Thymus (tissue), 11 donors: ENCODE results near the gene CIB4. TPM values are rescaled to one million over a fixed set of nuclear protein-coding genes. Genes with fewer than 3 reads are reported as not detected.

ENCODE experiments used
- DNase-seq, 9 donors: peaks; one replicate each; pipeline ENCODE4 v3.0.0-alpha.2; 2013; ENCODE audit warnings: low spot score in 9 of 9, low read depth in 6 of 9, missing footprints in 1 of 9
- H3K27ac ChIP-seq, 2 donors: one replicate each; pipeline ENCODE4 v1.5.1; 2013; ENCODE audit warnings: control low read depth in 1 of 2, low read depth in 1 of 2, low read length in 1 of 2, mild to moderate bottlenecking in 1 of 2, moderate library complexity in 1 of 2
- H3K27me3 ChIP-seq, 2 donors: one replicate each; pipeline ENCODE4 v1.5.1; 2013; ENCODE audit warnings: low read length in 1 of 2; ENCODE audit not compliant: control insufficient read depth in 2 of 2, insufficient read depth in 1 of 2
- H3K36me3 ChIP-seq, 2 donors: one replicate each; pipeline ENCODE4 v1.5.1; 2013; ENCODE audit warnings: low read length in 1 of 2, mild to moderate bottlenecking in 1 of 2, moderate library complexity in 1 of 2; ENCODE audit not compliant: control insufficient read depth in 2 of 2, insufficient read depth in 2 of 2
- H3K4me1 ChIP-seq, 2 donors: one replicate each; pipeline ENCODE4 v1.5.1; 2013; ENCODE audit warnings: low read length in 2 of 2; ENCODE audit not compliant: control insufficient read depth in 2 of 2, insufficient read depth in 2 of 2
- H3K4me3 ChIP-seq, 2 donors: one replicate each; pipeline ENCODE4 v1.5.1; 2013; ENCODE audit warnings: low read length in 2 of 2, control low read depth in 1 of 2, mild to moderate bottlenecking in 1 of 2
- H3K9me3 ChIP-seq, 2 donors: one replicate each; pipeline ENCODE4 v1.5.1; 2013; ENCODE audit warnings: low read length in 1 of 2, mild to moderate bottlenecking in 1 of 2; ENCODE audit not compliant: control insufficient read depth in 2 of 2, insufficient read depth in 1 of 2
- WGBS: extraction: QIAGEN DNeasy Blood & Tissue Kit; methylation state at CpG from one replicate; pipeline ENCODE4 v1.1.7; 2013; 5-methylcytosine and 5-hydroxymethylcytosine counted together
- polyA plus RNA-seq: library from polyadenylated mRNA; stranded (reverse); fragments of 200-250 nt; gene quantifications from one replicate; pipeline ENCODE4 v1.2.3, GENCODE V29; 2013
- total RNA-seq: library from RNA; stranded (reverse); fragments of 120-200 nt; gene quantifications from one replicate; pipeline ENCODE4 v1.2.4, GENCODE V29; 2013
- donor health status: healthy.

Gene CIB4
- total and polyA plus RNA-seq, 2 donors, result 0.19 TPM; not detected in 1

DNA sequence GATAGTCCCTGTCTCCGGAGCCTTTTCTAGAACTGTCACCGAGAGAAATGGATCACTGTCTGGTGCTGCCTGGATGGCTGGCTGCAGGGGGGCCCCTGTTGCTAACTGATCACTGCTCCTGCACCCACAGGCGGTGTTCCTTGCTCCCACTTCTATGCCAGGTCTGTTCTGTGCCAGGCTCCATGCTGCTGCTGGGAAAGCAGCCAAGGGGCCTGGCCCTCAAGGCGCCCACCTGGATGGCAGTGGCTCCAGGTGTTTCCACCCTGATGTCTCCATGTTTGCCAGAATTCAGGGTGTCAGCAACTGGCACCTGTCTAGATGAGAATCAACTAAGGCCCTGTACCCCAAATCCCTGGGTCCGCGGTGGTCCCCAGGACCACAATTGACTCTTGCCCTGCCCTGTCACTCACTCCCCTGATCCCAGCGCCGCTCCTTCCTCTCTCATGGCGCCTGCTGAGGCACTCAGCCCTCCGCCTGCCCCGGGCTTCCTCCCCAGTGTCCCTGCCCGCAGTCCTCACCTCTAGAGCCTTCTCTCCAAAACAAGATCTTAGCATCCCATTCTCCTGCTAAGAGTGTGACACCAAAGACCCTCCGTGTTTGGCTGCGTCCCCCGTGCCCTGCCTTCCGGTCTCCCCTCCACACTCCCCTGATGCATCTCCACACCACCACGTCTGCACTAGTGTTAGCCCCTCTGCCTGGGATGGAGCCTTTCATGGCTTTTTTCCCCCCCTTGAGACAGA, 90.7 kb downstream of the CIB4 start:
- Histone ChIP-seq H3K27me3 (peaks cover 0 to 24% of the 10 kb centered on the region in 2 donors), H3K36me3 (no peaks in the 10 kb centered on the region), H3K9me3 (no peaks in the 10 kb centered on the region), H3K4me1 (no peaks in the 10 kb centered on the region), H3K4me3 (no peak overlapping the region), H3K27ac (no peak overlapping the region)
- 91% methylated on average over 17 of the region's 17 CpGs for WGBS
- no peak for DNase-seq

DNA sequence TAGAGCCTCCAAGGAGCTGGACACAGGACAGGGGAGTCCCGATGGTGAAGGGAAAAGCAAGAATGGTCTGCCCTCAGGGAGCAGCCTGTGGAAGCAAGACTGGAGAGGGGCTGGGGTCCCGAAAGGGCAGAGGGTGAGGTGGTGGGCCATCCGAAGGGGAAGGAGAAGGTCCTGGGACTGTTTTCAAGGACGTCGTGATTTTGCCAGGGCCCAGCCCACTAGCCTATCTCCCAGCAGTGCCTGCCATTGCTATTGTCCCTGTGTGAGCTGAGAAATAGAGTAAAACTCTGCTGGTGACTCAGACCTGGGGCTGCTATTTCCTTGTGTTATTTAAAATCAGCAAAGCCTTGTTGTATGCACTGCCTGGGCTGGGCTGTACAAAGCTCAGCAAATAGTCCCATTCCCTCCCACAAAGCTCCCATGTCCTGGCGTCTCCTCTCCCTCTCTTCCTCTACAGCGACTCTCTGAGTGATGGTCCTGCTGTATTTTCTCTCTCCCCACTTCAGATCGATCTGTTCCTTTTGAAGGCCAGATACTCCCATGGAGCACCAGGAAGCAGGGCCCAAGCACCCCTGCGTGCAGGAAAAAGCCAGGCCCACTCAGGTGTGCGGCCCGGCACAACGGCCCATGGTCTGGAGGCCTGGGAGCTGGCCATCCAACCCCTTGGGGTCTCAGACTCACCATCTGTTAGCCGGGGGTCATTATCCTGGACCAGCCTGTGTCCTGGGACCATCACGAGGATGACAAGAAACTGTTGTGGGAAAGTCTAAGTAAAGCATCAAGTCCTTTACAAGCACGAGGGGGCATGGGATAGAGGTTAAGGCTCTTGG, 98.3 kb downstream of the CIB4 start:
- H3K9me3 ChIP-seq, result no peaks in the 10 kb centered on the region
- 90% methylated on average over 15 of the region's 15 CpGs for WGBS
- no peaks in the 10 kb centered on the region for H3K36me3 ChIP-seq
- H3K4me1 ChIP-seq, result no peaks in the 10 kb centered on the region
- no peak overlapping the region for H3K4me3 ChIP-seq
- H3K27me3 ChIP-seq, result peaks cover 0 to 23% of the 10 kb centered on the region in 2 donors
- no peak overlapping the region for H3K27ac ChIP-seq
- DNase-seq, result no peak

DNA sequence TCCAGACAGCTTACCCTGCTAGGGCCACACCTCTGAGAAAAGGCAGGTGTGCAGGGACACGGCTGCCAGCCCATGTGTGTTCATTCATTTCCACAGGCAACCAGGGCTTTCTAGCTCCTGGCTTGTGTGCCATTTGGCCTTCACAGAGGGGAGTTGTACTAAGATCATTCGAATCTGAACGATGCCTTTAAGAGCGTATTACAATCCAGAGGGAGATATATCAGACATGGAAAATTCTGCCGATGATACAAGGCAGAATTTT, 99.0 kb downstream of the CIB4 start:
- Histone ChIP-seq H3K36me3 (no peaks in the 10 kb centered on the region), H3K27ac (no peak overlapping the region), H3K4me1 (no peaks in the 10 kb centered on the region), H3K27me3 (peaks cover 0 to 20% of the 10 kb centered on the region in 2 donors), H3K4me3 (no peak overlapping the region), H3K9me3 (no peaks in the 10 kb centered on the region)
- WGBS, result 90% methylated on average over 5 of the region's 5 CpGs
- no peak for DNase-seq

DNA sequence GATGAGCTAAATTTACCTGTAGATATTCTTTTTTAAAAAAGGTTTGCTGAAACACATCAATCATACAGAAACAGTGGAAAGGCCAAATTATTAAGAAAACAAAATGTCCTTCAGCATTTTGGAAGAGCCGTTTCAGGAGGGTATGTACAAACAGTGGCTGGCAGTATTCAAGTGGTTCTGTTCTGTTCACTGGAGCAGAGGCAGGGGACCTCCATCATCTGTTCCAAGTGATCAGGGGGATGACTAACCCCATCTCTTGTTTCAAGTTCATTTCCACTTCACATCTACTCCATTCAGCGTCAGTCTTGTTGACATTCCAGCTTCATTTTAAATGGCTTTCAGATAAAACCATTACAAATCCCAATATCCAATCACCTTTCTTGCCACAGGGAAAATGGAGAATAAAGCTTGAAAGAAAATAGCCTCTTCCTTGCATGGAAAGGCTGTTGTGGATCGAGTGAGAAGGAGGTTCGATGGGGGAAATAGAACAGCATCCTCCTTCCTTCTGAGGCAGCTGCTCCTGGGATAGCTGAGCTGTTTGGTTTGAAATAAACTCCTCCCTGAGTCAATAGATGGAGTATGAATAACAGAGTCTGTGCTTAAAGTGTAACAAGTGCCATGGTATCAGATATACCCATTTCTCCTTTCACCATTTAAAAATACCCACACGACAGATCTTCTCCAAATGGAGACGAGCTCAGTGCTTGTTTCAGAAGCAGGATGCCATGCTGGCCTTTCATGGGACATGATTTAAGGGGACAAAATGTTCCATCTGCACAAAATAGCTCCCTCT, 99.6 kb downstream of the CIB4 start:
- peaks cover 0 to 20% of the 10 kb centered on the region in 2 donors for H3K27me3 ChIP-seq
- H3K4me3 ChIP-seq, result no peak overlapping the region
- H3K4me1 ChIP-seq, result no peaks in the 10 kb centered on the region
- no peak for DNase-seq
- no peaks in the 10 kb centered on the region for H3K36me3 ChIP-seq
- WGBS, result 94% methylated on average over 6 of the region's 6 CpGs
- H3K9me3 ChIP-seq, result no peaks in the 10 kb centered on the region
- no peak overlapping the region for H3K27ac ChIP-seq

DNA sequence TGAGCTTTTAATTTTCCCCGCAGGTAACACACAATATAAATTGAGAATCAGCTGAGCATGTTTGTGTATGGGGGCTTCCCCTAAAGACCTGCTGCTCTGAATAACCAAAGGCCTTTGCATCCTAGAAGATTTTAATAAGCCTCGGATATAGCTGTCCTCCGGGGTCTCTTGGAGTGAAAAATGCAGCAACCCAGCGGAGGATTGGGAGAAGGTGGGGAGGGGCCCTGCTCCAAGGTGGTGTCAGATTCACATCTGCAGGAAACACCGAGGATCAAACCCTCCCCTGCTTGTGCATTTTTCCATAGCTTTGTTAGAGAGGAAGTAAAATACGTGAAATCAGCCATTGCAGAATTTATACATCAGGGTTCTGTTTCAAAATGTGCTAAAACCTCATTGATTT, 100.2 kb downstream of the CIB4 start:
- no peaks in the 10 kb centered on the region for H3K36me3 ChIP-seq
- H3K4me1 ChIP-seq, result no peaks in the 10 kb centered on the region
- WGBS, result 76% methylated on average over 6 of the region's 6 CpGs
- DNase-seq, result no peak
- no peaks in the 10 kb centered on the region for H3K9me3 ChIP-seq
- H3K4me3 ChIP-seq, result no peak overlapping the region
- H3K27me3 ChIP-seq, result peaks cover 0 to 20% of the 10 kb centered on the region in 2 donors
- H3K27ac ChIP-seq, result no peak overlapping the region

DNA sequence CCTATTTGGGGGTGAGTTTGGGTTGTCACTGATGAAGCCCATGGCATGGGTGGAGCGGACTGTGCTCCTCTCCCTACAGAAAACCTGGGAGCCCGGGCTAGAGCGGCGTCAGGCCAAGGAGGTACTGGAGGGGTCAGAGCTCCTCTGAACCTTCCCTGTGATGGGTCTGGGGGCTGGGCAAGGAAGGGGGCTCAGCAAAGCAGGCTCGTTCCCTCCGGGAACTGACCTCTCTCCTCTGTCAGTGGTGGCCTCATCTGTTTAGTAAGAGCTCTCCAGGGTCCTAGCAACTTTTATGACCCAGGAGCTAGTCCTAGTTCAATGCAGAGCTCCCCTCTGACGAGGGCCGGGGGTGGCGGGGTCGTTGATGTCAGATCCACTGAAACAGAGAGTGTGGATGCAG, 100.9 kb downstream of the CIB4 start:
- 89% methylated on average over 10 of the region's 10 CpGs for WGBS
- H3K27me3 ChIP-seq, result peaks cover 0 to 20% of the 10 kb centered on the region in 2 donors
- DNase-seq, result no peak

DNA sequence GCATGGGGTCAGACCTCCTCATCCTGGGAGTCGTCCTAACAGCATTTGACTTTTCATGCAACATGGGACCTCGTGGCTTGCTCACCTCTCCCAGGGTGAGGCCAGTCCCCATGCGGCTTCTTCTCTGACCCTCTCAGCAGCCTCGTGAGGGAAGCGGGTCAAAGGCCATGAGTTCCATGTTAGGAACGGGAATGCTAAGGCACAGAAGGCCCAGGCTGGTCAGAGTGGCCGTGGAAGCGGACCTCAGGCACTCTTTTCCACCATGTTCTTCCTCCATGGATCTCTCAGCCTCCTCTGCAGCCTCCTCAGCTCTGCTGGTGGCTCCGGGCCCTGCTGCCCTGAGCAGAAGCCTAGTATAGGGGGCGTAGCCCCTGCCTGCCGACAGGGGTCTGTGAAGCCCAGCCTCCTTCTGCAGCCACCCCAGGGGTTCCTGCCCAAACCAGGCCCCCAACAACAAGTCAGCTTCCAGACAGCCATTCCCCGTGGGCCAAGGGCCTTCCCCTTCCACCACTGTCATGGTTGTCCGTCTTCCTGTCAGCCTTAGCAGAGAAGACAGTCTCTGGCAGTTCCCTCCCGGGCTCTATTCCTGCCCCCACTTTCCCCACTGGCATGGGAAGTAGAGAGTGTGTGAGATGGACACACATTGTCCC, 103.2 kb downstream of the CIB4 start:
- Histone ChIP-seq H3K9me3 (no peaks in the 10 kb centered on the region), H3K27me3 (peaks cover 0 to 14% of the 10 kb centered on the region in 2 donors), H3K4me1 (no peaks in the 10 kb centered on the region), H3K27ac (no peak overlapping the region), H3K36me3 (no peaks in the 10 kb centered on the region), H3K4me3 (no peak overlapping the region)
- 85% methylated on average over 14 of the region's 14 CpGs for WGBS
- DNase-seq, result no peak

More for the DNA sequence above, 100.9 kb downstream of the CIB4 start:
- Histone ChIP-seq H3K4me3 (no peak overlapping the region), H3K4me1 (no peaks in the 10 kb centered on the region), H3K27ac (no peak overlapping the region), H3K9me3 (no peaks in the 10 kb centered on the region), H3K36me3 (no peaks in the 10 kb centered on the region)

DNA sequence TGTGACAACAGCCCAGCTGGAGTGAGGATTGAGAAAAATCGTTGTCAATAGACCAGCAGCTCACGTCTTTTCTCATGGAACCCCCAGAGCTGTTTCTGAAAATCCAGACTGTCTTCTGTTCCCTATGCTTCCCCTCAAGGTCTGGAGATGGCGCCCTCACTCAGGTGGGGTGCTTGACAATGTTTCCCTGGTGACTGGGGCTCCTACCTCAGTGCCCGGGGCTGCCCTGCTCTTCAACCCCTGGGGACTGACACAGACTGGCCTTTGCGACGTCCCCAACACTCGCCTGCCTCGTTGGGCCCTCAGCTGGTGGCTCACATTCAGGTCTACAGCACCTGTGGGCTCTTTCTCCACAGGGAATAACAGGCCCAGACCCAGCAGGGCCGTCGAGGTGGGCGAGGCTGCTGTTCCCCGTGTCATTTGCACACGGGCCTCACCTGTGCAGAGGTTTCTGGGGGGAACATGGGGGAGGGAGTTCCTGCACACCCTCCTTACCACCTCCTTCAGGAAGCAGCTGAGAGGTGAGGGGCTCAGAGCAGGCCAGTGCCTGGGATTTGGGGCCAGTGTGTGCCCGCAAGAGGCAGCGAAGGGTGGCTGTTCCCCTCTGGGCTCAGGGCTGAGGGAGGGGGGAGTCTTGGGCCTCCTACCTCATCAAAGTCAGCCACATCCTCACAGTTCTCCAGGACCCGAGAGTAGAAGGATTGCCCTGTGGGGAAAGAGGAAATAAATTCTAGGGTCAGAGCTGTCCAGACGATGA, 103.9 kb downstream of the CIB4 start:
- Histone ChIP-seq H3K27ac (no peak overlapping the region), H3K4me1 (no peaks in the 10 kb centered on the region), H3K9me3 (no peaks in the 10 kb centered on the region), H3K36me3 (no peaks in the 10 kb centered on the region), H3K4me3 (no peak overlapping the region), H3K27me3 (peaks cover 0 to 10% of the 10 kb centered on the region in 2 donors)
- DNase-seq, result no peak
- 86% methylated on average over 17 of the region's 17 CpGs for WGBS
